MCF 10A (cell line): ENCODE measurements around the gene CERS1. TPM values are rescaled to one million over a fixed set of nuclear protein-coding genes. Genes with fewer than 3 reads are reported as not detected.

Experiments
- BruUV-seq: library from RNA; stranded (reverse); fragments of 400-500 nt; replicated peaks from 2 replicates; lab custom pipeline; 2021; lab: Mats Ljungman, UMichigan
- CTCF ChIA-PET: fragments of 300-600 bp; sonication (Branson Sonifier 250); formaldehyde crosslinking; extraction: SDS; loops from one replicate; lab custom pipeline; 2021; ENCODE audit warnings: antibody characterized with exemption, inconsistent platforms; lab: Yijun Ruan, JAX
- POLR2A ChIA-PET: fragments of 300-600, 350-650 bp; sonication (Branson Sonifier 250); formaldehyde crosslinking; extraction: SDS; loops from one replicate; lab custom pipeline; 2020; ENCODE audit warnings: antibody characterized with exemption, inconsistent platforms; lab: Yijun Ruan, JAX
- DNase-seq: peaks from one replicate; pipeline ENCODE4 v3.0.0-alpha.2; 2018; ENCODE audit not compliant: unreplicated experiment
- H3K27ac Mint-ChIP-seq: one replicate; pipeline ENCODE4 v1.8.0; 2022; ENCODE audit warnings: mild to moderate bottlenecking, low read depth, mixed read lengths; ENCODE audit not compliant: unreplicated experiment
- H3K27me3 Mint-ChIP-seq: one replicate; pipeline ENCODE4 v1.8.0; 2022; ENCODE audit warnings: mixed read lengths; ENCODE audit not compliant: insufficient read depth, unreplicated experiment
- H3K36me3 Mint-ChIP-seq: one replicate; pipeline ENCODE4 v1.8.0; 2022; ENCODE audit warnings: mild to moderate bottlenecking, moderate library complexity, mixed read lengths; ENCODE audit not compliant: insufficient read depth, unreplicated experiment
- H3K4me1 Mint-ChIP-seq: one replicate; pipeline ENCODE4 v1.8.0; 2022; ENCODE audit warnings: mixed read lengths; ENCODE audit not compliant: insufficient read depth, unreplicated experiment
- H3K4me3 Mint-ChIP-seq: one replicate; pipeline ENCODE4 v1.8.0; 2022; ENCODE audit warnings: mild to moderate bottlenecking, moderate library complexity, mixed read lengths; ENCODE audit not compliant: unreplicated experiment
- H3K9me3 Mint-ChIP-seq: one replicate; pipeline ENCODE4 v1.8.0; 2022; ENCODE audit warnings: mixed read lengths; ENCODE audit not compliant: unreplicated experiment
- intact Hi-C: fragments of 100-400 bp; cut with micrococcal nuclease; formaldehyde crosslinking; loops from 2 replicates; pipeline ENCODE4 v1.14.1; 2022
- total RNA-seq: library from RNA; stranded (reverse); gene quantifications from 2 replicates; pipeline ENCODE4 v1.2.3, GENCODE V29; 2022
- TF ChIP-seq, protein P1 (sequence below): fragments of 200-600 bp; IDR thresholded peaks from one replicate; pipeline ENCODE4 v1.8.0; 2022; ENCODE audit warnings: antibody characterized with exemption, mild to moderate bottlenecking; ENCODE audit not compliant: unreplicated experiment

The CERS1 gene
- total RNA-seq, 1 experiment from 2014 or later: not detected

DNA sequence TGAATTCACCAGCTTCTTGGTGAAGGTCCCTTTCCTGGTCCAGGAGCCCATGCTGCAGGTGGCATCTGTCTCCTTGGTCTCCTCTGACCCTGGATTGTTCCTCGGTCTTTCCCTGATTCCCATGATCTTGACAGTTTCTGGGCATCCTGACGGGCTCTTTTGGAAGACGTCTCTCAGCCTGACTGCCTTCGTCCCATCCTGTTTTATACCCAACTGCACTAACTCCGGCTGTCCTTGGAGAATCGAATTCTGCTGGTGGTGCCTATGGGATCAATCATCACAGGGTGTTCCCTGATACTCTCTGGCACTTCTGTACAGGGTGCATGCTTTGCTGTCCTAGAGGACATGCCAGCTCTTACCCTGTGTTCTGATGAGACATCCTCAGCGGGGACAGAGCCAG is 19.1 kb downstream of the CERS1 start:
- no peak overlapping the region for H3K4me3 Mint-ChIP-seq
- ChIA-PET POLR2A (interaction anchor here (1.2 kb wide), 1 partner anchor 110 kb away, joined by 3 read pairs; no protein-coding TSS in a partner anchor), CTCF (interaction anchor here (0.9 to 2.1 kb wide), 3 partner anchors 10 to 40 kb away, joined by 5 to 14 read pairs (median 5); no protein-coding TSS in a partner anchor)
- H3K36me3 Mint-ChIP-seq: peaks cover 30% of the 10 kb centered on the region
- intact Hi-C loops: no loop called here
- no peaks in the 10 kb centered on the region for H3K27me3 Mint-ChIP-seq
- no TSS peak for BruUV-seq
- no peak for DNase-seq
- TF ChIP-seq, protein P1, sequence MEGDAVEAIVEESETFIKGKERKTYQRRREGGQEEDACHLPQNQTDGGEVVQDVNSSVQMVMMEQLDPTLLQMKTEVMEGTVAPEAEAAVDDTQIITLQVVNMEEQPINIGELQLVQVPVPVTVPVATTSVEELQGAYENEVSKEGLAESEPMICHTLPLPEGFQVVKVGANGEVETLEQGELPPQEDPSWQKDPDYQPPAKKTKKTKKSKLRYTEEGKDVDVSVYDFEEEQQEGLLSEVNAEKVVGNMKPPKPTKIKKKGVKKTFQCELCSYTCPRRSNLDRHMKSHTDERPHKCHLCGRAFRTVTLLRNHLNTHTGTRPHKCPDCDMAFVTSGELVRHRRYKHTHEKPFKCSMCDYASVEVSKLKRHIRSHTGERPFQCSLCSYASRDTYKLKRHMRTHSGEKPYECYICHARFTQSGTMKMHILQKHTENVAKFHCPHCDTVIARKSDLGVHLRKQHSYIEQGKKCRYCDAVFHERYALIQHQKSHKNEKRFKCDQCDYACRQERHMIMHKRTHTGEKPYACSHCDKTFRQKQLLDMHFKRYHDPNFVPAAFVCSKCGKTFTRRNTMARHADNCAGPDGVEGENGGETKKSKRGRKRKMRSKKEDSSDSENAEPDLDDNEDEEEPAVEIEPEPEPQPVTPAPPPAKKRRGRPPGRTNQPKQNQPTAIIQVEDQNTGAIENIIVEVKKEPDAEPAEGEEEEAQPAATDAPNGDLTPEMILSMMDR: no peak
- no peaks in the 10 kb centered on the region for H3K4me1 Mint-ChIP-seq
- no peak overlapping the region for H3K27ac Mint-ChIP-seq
- no peaks in the 10 kb centered on the region for H3K9me3 Mint-ChIP-seq

DNA sequence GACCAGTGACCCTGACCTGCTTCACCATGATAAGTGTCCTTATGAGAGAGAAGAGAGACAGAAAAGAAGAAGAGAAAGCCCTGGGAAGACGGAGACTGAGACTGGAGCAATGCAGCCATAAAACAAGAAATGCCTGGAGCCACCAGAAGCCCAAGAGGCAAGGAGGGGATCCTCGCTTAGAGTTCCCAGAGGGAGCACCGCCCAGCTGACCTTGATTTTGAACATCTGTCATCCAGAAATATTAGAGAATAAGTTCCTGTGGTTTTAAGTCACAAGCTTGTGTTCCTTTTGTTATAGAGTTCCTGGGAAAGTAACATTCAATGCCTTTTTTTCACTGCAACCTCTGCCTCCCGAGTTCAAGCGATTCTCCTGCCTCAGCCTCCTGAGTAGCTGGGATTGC is 20.2 kb downstream of the CERS1 start:
- DNase-seq: no peak
- Mint-ChIP-seq H3K36me3 (peaks cover 35% of the 10 kb centered on the region), H3K27me3 (no peaks in the 10 kb centered on the region), H3K27ac (no peak overlapping the region), H3K4me1 (no peaks in the 10 kb centered on the region), H3K4me3 (no peak overlapping the region), H3K9me3 (no peaks in the 10 kb centered on the region)
- intact Hi-C loops: no loop called here
- TF ChIP-seq, protein P1: no peak
- ChIA-PET POLR2A (no interaction called here), CTCF (interaction anchor here (1.1 to 2.1 kb wide), 2 partner anchors 9 kb away, joined by 3 to 14 read pairs; no protein-coding TSS in a partner anchor)
- no TSS peak for BruUV-seq

DNA sequence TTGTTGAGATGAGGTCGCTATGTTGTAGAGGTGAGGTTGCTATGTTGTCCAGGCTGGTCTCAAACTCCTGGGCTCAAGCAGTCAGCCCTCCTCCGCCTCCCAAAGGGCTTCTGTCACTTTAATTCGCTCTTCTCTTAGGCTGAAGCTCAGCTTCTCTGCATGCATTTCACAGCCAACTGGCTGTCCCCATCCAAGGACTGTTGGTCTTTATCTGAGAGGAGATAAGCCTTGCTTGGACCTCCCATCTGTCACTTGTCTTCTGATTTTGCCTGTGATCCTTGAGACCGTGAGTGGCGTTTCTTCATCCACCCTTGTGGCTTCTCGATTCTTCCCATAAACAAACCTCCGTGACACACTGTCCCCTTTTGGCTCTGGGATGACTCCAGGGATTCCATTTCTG is 24.4 kb downstream of the CERS1 start:
- Mint-ChIP-seq H3K27me3 (no peaks in the 10 kb centered on the region), H3K36me3 (peaks cover 53% of the 10 kb centered on the region), H3K9me3 (no peaks in the 10 kb centered on the region), H3K27ac (no peak overlapping the region), H3K4me3 (no peak overlapping the region), H3K4me1 (no peaks in the 10 kb centered on the region)
- no TSS peak for BruUV-seq
- intact Hi-C loops: no loop called here
- no peak for DNase-seq
- TF ChIP-seq, protein P1: no peak
- CTCF ChIA-PET: interaction anchor here (0.6 to 0.7 kb wide), 3 partner anchors 16 to 110 kb away, joined by 3 to 5 read pairs (median 4); no protein-coding TSS in a partner anchor
- POLR2A ChIA-PET: interaction anchor here (1.5 kb wide), 1 partner anchor 11 kb away, joined by 4 read pairs; no protein-coding TSS in a partner anchor

DNA sequence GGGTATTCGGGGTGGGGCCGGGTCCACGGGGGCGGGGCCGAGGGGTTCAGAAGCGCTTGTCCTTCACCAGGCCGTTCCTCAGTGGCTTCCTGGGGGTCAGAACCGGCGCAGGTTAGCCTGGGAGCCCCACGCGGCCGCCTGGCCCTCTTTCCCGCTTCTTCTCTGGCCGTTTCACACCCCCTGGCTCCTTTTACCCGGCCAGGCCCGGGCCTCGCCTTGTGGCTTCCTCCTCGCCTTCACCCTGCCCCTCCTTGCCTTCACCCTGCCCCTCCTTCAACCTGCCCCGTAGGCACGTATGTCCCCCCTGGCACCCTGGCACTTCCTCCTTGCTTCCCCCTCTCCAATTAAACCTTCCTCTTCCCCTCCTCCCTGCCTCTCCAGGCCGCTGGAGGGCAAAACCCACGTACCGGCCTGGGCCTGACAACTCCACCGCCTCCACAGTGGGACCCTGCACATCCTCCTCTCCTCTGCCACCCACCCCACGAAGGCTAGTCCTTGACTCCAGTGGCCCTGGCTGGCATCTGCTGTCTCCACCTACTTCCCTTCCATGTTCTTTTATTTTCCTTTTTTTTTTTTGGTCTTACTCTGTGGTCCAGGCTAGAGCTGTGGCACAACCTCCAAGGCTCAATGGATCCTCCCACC is 25.3 kb downstream of the CERS1 start:
- intact Hi-C loops: no loop called here
- Mint-ChIP-seq H3K9me3 (no peaks in the 10 kb centered on the region), H3K27ac (no peak overlapping the region), H3K27me3 (no peaks in the 10 kb centered on the region), H3K4me3 (no peak overlapping the region), H3K36me3 (peaks cover 56% of the 10 kb centered on the region), H3K4me1 (no peaks in the 10 kb centered on the region)
- no peak for DNase-seq
- TF ChIP-seq, protein P1: no peak
- POLR2A ChIA-PET: interaction anchor here (1.5 kb wide), 1 partner anchor 12 kb away, joined by 4 read pairs; no protein-coding TSS in a partner anchor
- CTCF ChIA-PET: interaction anchor here (0.7 kb wide), 1 partner anchor 15 kb away, joined by 4 read pairs; no protein-coding TSS in a partner anchor
- BruUV-seq: no TSS peak
